ENCODE results near the gene ZBTB11.

Gene ZBTB11

DNA sequence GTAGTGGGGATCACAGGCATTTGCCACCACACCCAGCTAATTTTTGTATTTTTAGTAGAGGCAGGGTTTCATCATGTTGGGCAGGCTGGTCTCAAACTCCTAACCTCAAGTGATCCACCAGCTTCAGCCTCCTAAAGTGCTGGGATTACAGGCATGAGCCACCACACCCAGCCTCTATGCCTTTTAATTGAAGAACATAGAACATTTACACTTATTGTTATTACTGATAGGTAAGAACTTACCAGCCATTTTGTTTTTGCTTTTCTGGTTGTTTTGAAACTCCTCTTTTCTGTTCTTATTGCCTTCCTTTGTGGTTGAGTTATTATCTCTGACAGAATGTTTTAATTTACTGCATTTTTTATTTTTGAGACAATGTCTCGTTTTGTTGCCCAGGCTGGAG lies 73.7 kb downstream of the ZBTB11 start:
- FAIRE-seq: no peak

DNA sequence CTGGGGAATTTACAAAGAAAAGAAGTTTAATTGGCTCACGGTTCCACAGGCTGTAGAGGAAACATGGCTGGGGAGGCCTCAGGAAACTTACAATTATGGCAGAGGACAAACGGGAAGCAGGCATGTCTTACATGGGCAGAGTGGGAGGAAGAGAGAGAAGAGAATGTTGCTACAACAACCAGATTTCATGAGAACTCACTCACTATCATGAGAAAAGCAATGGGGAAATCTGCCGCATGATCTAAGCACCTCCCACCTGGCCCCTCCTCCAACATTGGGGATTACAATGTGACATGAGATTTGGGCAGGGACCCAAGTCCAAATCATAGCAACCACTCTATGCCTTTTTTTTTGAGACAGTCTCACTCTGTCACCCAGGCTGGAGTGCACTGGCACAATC lies 74.2 kb downstream of the ZBTB11 start:
- FAIRE-seq (no peak), DNase-seq (ENCODE audit: insufficient read length, low spot score) (no peak)
- TF ChIP-seq, protein P1, sequence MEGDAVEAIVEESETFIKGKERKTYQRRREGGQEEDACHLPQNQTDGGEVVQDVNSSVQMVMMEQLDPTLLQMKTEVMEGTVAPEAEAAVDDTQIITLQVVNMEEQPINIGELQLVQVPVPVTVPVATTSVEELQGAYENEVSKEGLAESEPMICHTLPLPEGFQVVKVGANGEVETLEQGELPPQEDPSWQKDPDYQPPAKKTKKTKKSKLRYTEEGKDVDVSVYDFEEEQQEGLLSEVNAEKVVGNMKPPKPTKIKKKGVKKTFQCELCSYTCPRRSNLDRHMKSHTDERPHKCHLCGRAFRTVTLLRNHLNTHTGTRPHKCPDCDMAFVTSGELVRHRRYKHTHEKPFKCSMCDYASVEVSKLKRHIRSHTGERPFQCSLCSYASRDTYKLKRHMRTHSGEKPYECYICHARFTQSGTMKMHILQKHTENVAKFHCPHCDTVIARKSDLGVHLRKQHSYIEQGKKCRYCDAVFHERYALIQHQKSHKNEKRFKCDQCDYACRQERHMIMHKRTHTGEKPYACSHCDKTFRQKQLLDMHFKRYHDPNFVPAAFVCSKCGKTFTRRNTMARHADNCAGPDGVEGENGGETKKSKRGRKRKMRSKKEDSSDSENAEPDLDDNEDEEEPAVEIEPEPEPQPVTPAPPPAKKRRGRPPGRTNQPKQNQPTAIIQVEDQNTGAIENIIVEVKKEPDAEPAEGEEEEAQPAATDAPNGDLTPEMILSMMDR (IDR thresholded peaks at IDR 0.05; ENCODE audit: insufficient read depth, missing control alignments): no peak

More for the DNA sequence above, 73.7 kb downstream of the ZBTB11 start:
- DNase-seq (ENCODE audit: insufficient read length, low spot score): no peak
- TF ChIP-seq, protein P1 (IDR thresholded peaks at IDR 0.05; ENCODE audit: insufficient read depth, missing control alignments): no peak

All from D721Med (cell line).